ENCODE results near the gene ZBTB25.

ZBTB25 gene

GRCh38 chr14:64504897-64505794 lies 1.5 kb upstream of the ZBTB25 start:
- Histone ChIP-seq H3K27ac (peak overlapping the region; percentile 98), H3K9me3 (no peaks in the 10 kb centered on the region), H3K4me1 (ENCODE audit: control insufficient read depth in 1 of 2, insufficient read depth in 1 of 2, low read depth in 1 of 2, low read length in 1 of 2) (peaks cover 24 to 38% of the 10 kb centered on the region in 2 experiments), H3K4me3 (ENCODE audit: low read depth in 1 of 2, low read length in 1 of 2) (peak overlapping the region; percentile 89 to 93), H3K36me3 (no peaks in the 10 kb centered on the region), H3K27me3 (peaks cover 22% of the 10 kb centered on the region)
- TF ChIP-seq CTCF (IDR thresholded peaks at IDR 0.05) = no peak

DNA sequence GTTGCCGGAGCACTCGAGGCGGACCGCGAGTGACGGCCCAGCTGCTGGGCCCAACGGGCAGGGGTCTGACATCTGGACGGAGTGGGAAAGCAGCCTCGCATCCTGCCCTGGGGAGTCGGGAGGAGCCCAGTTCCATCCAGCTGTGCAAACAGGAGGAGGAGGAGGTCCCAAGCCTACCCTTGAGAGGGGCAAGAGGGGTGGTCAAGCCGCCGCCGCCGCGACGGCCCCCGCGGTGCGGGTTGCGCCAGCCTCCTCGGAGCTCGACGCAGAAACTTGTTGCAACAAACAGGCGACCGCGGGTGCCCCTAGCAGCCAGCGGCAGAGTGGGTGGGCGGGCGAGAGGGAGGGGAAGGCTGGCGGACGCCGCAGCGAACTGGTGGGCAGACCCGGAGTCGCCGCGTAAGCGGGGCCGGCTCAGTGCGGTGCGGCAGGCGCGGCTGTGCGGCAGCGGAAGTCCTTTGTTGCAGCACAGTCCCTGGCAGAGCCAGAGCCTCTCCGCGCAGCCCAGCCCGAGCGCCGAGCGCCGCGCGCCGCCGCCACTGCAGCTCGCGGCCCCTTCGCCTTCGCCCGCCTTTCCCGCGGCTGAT lies 765 bp upstream of the ZBTB25 start, which contains the start of gene ZBTB1:
Gene ZBTB1, plus strand, starts transcription at position 461 of the 587 bp plus-strand sequence. CDS start 16,735 bp downstream, outside the sequence.
- peaks cover 22% of the 10 kb centered on the region for H3K27me3 ChIP-seq
- H3K4me1 ChIP-seq (ENCODE audit: control insufficient read depth in 1 of 2, insufficient read depth in 1 of 2, low read depth in 1 of 2, low read length in 1 of 2) = peaks cover 24 to 38% of the 10 kb centered on the region in 2 experiments
- peak within 1 kb of the TSS; percentile 89 to 93 for H3K4me3 ChIP-seq (ENCODE audit: low read depth in 1 of 2, low read length in 1 of 2)
- peak within 1 kb of the TSS; percentile 98 for H3K27ac ChIP-seq
- no peak for TF ChIP-seq CTCF (IDR thresholded peaks at IDR 0.05)
- H3K36me3 ChIP-seq = no peaks in the 10 kb centered on the region
- no peaks in the 10 kb centered on the region for H3K9me3 ChIP-seq

DNA sequence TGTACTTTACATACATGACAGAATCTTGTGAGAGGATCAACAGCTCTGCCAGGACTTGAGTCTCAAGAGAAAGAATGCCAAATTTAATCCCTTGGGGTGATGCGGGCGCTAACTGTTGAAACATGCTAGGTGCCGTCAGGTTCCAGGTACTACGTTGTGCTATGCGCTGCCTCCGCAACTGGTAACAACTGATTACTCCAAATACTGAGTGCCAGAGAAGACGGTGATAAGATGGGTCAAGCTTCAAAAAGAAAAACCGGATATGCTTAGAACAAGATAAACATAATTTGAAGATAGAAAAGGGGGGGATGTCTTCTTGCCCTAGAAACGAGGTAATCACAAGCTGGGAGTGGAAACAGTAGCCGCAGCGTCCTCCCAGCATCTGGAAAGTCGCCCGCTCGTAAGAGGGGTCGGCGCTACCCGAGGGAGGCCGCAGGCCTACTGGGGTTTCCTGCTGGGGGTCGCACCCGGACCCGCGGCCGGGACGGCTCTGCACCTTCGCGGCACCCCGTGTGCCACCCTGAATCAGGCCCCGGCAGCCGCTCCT lies 678 bp downstream of the ZBTB25 start:
- no peak for TF ChIP-seq CTCF (IDR thresholded peaks at IDR 0.05)
- Histone ChIP-seq H3K9me3 (no peaks in the 10 kb centered on the region), H3K27ac (peak overlapping the region; percentile 98), H3K27me3 (peaks cover 22% of the 10 kb centered on the region), H3K4me1 (ENCODE audit: control insufficient read depth in 1 of 2, insufficient read depth in 1 of 2, low read depth in 1 of 2, low read length in 1 of 2) (peaks cover 24 to 31% of the 10 kb centered on the region in 2 experiments), H3K4me3 (ENCODE audit: low read depth in 1 of 2, low read length in 1 of 2) (peak overlapping the region; percentile 89 to 93), H3K36me3 (no peaks in the 10 kb centered on the region)

- Histone ChIP-seq H3K4me3 (ENCODE audit: low read depth in 1 of 2, low read length in 1 of 2) (peak overlapping the region; percentile 89 to 93), H3K4me1 (ENCODE audit: control insufficient read depth in 1 of 2, insufficient read depth in 1 of 2, low read depth in 1 of 2, low read length in 1 of 2) (peaks cover 24 to 29% of the 10 kb centered on the region in 2 experiments), H3K27ac (no peak overlapping the region), H3K27me3 (peaks cover 22% of the 10 kb centered on the region), H3K36me3 (no peaks in the 10 kb centered on the region), H3K9me3 (no peaks in the 10 kb centered on the region)
- no peak for TF ChIP-seq CTCF (IDR thresholded peaks at IDR 0.05)
These were observed 1.2 kb downstream of the ZBTB25 start for GRCh38 chr14:64502456-64502855.

DNA sequence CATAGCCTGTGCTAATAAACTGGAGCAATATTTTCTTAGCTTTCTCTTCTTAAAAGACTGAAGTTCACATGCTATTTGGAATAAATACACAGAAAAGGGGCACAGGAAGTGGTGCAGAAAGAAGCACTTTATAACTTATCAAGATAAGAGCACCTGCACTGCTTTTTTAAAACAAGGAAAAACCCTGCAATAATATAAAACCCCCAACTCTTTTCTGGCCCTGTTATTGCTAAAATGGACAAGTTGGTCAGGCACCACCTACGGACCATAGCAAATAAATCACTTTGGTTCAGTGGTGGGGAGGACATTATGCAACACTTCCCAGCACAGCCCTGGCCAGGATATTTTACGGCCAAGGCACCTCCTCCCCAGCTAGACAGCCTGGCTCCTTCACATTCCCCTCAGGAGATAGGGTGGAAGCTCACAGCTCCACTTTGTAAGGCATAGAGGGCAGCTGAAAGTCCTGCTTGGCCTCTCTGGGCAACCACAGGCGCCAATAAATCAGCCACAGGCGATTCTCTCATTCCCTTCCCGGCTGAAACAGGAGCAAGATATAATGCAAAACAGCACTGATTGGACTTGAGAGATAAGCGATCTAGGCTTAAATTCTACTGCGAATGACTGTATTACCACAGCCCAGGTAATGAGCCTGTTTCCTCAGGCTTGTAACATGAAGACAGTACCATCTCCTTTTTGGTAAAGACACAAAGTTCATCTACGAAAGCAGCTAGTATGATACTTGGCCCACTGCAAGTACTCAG lies 2.0 kb downstream of the ZBTB25 start:
- Histone ChIP-seq H3K36me3 (no peaks in the 10 kb centered on the region), H3K4me3 (ENCODE audit: low read depth in 1 of 2, low read length in 1 of 2) (no peak overlapping the region), H3K27ac (no peak overlapping the region), H3K27me3 (peaks cover 22% of the 10 kb centered on the region), H3K9me3 (no peaks in the 10 kb centered on the region), H3K4me1 (ENCODE audit: control insufficient read depth in 1 of 2, insufficient read depth in 1 of 2, low read depth in 1 of 2, low read length in 1 of 2) (peaks cover 21 to 26% of the 10 kb centered on the region in 2 experiments)
- no peak for TF ChIP-seq CTCF (IDR thresholded peaks at IDR 0.05)
